Stimulated activated CD8-positive, alpha-beta memory T cell treated with anti-CD3 and anti-CD28 coated beads, Interleukin-7, amount 100 ng/mL, for 24 hours (primary cell): ENCODE data around the gene RAB11B.
A peak's percentile ranks its signal among the peaks of the same experiment; 100 is the strongest.
"Not testable (repeated sequence)": the region's sequence is repeated elsewhere in the genome, so short reads cannot be mapped to it uniquely, and the experiment has no call there.

ENCODE experiments used
- DNase-seq: peaks from one replicate; pipeline ENCODE4 v3.0.0-alpha.2; 2020; ENCODE audit warnings: low read depth

RAB11B gene

DNA sequence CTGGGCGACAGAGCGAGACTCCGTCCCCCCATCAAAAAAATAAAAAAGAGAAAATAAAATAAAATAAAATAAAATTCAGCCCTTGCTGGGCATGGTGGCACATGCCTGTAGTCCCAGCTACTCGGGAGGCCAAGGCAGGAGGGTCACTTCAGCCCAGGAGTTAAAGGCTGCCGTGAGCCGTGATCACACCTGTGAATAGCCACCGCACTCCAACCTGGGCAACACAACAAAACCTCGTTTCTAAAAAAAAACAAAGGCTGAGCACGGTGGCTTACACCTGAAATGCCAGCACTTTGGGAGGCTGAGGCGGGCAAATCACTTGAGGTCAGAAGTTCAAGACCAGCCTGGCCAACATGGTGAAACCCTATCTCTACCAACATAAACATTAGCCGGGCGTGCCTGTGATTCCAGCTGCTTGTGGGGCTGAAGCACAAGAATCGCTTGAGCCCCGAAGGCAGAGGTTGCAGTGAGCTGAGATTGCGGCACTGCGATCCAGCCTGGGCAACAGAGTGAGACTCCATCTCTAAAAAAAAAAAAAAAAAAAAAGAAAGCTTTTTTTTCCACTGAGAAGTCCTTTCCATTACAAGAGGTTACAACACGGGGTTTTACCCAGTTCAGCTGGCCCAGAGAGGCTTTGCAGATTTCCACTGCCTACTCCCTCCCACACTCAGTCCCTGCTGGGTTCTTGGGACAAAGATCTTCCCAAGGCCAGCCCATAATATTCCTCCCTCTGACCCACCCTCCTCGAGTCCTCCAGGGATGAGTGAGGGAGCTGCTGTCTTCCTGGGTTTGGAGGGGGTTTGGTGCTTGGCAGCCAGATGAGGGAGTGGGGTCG, 19.8 kb upstream of the RAB11B start:
- DNase-seq, result no peak

DNA sequence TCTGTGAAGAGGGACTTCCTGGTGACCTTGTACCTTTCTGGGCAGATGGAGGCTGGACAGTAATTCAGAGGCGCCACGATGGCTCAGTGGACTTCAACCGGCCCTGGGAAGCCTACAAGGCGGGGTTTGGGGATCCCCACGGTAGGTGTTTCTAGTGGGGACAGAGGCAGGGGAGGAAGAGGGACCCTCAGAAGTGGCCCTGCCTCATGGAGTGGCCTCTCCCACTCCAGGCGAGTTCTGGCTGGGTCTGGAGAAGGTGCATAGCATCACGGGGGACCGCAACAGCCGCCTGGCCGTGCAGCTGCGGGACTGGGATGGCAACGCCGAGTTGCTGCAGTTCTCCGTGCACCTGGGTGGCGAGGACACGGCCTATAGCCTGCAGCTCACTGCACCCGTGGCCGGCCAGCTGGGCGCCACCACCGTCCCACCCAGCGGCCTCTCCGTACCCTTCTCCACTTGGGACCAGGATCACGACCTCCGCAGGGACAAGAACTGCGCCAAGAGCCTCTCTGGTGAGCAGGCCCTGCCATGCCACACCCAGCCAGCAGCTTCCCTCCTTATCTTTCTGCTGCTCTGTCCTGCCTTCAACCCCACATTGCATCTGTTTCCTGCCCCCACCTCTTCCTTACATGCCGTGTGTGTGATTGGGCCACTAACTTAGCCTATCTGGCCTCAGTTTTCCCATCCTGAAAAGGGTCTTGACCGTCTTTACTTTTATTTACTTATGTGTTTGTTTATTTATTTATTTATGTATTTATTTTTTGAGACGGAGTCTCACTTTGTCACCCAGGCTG, 19.0 kb upstream of the RAB11B start:
- DNase-seq, result no peak

DNA sequence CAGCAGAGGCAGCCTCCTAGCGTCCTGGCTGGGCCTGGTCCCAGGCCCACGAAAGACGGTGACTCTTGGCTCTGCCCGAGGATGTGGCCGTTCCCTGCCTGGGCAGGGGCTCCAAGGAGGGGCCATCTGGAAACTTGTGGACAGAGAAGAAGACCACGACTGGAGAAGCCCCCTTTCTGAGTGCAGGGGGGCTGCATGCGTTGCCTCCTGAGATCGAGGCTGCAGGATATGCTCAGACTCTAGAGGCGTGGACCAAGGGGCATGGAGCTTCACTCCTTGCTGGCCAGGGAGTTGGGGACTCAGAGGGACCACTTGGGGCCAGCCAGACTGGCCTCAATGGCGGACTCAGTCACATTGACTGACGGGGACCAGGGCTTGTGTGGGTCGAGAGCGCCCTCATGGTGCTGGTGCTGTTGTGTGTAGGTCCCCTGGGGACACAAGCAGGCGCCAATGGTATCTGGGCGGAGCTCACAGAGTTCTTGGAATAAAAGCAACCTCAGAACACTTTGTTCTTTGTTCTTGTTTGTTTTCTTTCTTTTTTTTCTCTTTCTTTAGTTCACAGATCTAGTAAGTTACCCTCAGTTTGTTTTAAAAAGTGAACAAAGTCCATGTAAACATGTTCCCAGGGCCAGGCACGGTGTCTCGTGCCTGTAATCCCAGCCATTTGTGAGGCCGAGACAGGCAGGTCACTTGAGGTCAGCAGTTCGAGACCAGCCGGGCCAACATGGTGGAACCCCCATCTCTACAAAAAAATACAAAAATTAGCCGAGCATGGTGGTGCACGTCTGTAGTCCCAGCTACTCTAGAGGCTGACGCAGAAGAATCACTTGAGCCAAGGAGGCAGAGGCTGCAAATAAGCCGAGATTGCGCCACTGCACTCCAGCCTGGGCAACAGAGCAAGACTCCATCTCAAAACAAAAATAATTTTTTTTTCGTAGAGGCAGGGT, 16.0 kb upstream of the RAB11B start:
- DNase-seq, result no peak

DNA sequence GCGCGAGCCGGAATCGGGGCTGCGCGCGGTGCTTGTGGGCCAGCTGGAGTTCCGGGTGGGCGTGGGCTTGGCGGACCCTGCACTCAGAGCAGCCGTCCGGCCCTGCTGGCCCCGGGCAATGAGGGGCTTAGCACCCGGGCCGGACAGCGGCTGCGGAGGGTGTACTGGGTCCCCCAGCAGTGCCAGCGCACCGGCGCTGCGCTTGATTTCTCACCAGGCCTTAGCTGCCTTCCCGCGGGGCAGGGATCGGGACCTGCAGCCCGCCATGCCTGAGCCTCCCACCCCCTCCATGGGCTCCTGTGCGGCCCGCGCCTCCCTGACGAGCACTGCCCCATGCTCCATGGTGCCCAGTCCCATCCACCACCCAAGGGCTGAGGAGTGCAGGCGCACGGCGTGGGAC, 14.4 kb upstream of the RAB11B start:
- DNase-seq, result not testable (repeated sequence)

DNA sequence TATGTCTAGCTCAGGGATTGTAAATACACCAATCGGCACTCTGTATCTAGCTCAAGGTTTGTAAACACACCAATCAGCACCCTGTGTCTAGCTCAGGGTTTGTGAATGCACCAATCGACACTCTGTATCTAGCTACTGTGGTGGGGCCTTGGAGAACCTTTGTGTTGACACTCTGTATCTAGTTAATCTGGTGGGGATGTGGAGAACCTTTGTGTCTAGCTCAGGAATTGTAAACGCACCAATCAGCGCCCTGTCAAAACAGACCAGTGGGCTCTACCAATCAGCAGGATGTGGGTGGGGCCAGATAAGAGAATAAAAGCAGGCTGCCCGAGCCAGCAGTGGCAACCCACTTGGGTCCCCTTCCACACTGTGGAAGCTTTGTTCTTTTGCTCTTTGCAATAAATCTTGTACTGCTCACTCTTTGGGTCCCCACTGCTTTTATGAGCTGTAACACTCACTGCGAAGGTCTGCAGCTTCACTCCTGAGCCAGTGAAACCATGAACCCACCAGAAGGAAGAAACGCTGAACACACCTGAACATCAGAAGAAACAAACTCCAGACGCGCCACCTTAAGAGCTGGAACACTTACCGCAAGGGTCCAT, 13.7 kb upstream of the RAB11B start:
- not testable (repeated sequence) for DNase-seq

DNA sequence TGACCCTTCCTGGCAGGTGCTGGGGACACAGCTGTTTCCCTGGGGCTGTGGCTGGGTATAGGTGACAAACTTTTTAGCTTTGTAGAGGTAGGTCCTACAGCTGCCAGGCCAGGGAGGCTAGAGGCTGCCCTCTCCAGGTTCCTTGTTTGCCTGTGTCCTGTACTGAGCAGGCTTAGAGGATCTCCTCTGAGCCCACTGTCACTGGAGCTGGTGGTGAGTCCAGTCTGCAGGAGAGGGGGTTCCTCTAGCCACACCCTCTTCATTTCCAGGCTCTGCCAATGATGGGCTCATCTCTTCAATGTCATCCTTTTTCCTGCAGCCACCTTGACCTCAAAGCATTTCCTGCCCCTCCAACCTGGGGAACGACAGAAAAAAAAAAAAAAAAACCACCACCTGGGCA, 12.6 kb upstream of the RAB11B start:
- no peak for DNase-seq

DNA sequence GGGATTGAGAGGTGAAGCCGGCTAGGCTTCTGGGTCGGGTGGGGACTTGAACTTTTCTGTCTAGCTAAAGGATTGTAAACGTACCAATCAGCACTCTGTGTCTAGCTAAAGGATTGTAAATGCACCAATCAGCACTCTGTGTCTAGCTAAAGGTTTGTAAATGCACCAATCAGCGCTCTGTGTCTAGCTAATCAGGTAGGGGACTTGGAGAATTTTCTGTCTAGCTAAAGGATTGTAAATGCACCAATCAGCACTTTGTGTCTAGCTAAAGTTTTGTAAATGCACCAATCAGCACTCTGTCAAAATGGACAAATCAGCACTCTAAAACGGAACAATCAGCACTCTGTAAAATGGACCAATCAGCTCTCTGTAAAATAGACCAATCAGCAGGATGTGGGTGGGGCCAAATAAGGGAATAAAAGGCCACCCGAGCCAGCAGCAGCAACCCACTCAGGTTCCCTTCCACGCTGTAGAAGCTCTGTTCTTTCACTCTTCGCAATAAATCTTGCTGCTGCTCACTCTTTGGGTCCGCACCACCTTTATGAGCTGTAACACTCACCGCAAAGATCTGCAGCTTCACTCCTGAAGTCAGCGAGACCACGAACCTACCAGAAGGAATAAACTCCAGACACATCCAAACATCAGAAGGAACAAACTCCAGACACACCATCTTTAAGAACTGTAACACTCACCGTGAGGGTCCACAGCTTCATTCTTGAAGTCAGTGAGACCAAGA, 10.8 kb upstream of the RAB11B start:
- not testable (repeated sequence) for DNase-seq

DNA sequence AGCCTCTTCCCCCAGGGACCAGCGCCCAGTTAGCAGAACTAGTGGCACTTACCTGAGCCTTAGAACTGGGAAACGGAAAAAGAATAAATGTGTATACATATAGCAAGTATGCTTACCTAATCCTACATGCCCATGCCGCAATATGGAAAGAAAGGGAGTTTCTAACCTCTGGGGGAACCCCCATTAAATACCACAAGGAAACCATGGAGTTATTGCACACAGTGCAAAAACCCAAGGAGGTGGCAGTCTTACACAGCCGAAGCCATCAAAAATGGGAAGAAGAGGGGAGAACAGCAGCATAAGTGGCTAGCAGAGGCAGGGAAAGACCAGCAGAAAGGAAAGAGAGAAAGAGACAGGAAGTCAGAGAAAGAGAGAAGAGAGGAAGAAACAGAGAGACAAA, 5.6 kb upstream of the RAB11B start:
- DNase-seq, result not testable (repeated sequence)

DNA sequence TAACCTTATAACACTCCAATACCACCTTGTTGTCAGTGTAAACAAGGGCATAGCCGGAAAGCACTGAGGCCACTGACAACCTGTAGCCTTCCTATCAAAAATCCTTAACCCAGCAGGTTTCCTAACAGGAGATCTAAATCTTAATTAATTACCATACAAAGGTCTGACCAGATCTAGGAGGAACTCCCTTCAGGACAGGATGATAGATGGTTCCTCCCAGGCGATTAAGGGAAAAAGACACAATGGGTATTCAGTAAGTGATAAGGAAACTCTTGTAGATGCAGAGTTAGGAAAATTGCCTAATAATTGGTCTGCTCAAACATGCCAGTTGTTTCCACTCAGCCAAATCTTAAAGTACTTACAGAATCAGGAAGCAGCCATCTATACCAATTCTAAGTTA, 5.1 kb upstream of the RAB11B start:
- DNase-seq, result not testable (repeated sequence)

DNA sequence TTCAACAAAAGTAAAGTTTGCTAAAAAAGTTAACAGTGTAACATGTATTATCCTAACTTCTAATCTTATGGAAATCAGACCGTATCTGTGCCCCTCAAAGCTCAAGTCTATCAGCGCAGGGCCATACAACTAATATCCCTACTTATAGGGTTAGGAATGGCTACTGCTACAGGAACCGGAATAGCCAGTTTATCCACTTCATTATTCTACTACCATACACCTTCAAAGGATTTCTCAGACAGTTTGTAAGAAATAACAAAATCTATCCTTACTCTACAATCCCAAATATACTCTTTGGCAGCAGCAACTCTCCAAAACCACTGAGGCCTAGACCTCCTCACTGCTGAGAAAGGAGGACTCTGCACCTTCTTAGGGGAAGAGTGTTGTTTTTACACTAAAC, 4.6 kb upstream of the RAB11B start:
- not testable (repeated sequence) for DNase-seq

DNA sequence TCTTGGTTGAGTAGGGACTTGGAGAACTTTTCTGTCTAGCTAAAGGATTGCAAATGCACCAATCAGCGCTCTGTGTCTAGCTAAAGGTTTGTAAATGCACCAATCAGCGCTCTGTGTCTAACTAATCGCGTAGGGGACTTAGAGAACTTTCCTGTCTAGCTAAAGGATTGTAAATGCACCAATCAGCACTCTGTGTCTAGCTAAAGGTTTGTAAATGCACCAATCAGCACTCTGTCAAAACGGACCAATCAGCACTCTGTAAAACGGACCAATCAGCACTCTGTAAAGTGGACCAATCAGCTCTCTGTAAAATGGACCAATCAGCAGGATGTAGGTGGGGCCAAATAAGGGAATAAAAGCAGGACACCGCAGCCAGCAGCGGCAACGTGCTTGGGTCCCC, 3.7 kb upstream of the RAB11B start:
- DNase-seq, result not testable (repeated sequence)

DNA sequence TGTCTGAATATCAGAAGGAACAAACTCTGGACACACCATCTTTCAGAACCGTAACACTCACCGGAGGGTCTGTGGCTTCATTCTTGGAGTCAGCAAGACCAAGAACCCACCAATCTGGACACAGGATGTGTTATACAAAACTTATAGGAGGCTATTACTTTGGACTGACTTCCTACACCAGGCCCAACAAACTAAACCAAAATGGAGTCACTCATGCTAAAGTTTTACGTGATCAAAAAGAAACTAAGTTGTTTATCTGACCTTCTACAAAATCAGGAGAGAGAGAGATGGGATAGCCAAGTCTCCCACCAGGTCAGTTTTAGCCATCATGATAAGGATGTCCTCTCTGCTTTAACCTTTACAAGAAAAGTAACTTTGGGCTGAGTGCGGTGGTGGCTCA, 3.2 kb upstream of the RAB11B start:
- DNase-seq, result no peak

DNA sequence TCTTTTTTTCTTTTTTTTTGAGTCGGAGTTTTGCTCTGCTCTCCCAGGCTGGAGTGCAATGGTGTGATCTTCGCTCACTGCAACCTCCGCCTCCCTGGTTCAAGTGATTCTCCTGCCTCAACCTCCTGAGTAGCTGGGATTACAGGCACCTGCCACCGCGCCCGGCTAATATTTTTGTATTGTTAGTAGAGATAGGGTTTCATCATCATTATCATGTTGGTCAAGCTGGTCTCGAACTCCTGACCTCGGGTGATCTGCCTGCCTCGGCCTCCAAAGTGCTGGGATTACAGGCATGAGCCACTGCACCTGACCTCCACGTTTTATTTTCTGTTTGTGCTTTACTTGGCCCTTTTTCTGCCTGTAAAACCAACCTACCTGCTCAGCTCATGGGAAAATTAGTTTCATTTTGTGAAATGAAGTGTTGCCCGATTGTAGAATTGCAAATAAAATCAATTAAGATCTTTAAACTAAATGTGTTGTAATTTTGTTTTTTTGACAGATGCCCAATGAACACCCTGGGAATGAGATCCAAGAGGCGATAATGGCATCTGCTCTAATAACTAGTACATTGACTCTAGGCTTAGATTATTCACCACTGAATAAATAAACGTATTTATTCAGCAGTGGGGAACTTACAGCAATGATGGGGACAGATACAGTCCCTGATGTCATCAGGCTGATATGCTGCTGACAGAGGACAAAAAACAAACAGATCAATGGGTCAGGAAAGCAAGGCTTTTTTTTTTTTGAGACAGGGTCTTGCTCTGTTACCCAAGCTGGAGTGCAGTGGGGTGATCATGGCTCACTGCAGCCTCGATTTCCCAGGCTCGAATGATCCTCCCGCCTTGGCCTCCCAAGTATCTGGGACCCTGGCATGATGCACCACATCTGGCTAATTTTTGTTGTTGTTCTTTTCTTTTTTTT, 2.2 kb upstream of the RAB11B start:
- DNase-seq, result no peak

DNA sequence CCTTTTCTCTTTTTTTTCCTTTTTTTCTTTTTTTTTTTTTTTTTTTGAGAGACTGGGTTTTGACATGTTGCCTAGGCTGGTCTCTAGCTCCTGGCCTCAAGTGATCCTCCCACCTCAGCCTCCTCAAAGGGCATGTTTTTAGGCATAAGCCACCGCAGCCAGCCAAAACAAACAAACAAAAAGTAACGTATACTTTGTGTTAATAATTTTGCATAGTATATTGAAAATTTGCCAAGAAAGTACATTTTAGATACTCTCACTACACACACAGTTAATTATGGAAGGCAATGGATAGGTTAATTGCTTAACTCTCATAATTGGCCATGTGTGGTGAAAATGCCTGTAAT, 1.6 kb upstream of the RAB11B start:
- DNase-seq, result no peak

DNA sequence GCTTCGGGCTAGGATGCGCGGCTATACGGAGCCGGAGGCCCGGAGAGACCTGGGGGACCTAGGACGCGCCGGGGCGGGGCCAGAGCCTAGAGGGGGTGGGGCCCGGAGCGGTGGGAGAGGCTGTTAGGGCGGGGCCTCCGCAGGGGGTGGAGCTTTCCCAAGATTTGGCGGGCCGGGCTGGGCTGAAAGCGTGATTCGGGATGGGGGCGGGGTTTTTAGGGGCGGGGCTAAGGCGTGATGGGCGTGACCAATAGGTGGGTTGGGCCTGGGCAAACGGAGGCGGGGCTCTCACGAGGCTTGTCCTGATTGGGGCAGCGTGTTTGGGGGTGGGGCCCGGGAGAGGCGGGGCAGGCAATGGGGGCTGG, 439 bp downstream of the RAB11B start:
- DNase-seq, result peak; percentile 87

DNA sequence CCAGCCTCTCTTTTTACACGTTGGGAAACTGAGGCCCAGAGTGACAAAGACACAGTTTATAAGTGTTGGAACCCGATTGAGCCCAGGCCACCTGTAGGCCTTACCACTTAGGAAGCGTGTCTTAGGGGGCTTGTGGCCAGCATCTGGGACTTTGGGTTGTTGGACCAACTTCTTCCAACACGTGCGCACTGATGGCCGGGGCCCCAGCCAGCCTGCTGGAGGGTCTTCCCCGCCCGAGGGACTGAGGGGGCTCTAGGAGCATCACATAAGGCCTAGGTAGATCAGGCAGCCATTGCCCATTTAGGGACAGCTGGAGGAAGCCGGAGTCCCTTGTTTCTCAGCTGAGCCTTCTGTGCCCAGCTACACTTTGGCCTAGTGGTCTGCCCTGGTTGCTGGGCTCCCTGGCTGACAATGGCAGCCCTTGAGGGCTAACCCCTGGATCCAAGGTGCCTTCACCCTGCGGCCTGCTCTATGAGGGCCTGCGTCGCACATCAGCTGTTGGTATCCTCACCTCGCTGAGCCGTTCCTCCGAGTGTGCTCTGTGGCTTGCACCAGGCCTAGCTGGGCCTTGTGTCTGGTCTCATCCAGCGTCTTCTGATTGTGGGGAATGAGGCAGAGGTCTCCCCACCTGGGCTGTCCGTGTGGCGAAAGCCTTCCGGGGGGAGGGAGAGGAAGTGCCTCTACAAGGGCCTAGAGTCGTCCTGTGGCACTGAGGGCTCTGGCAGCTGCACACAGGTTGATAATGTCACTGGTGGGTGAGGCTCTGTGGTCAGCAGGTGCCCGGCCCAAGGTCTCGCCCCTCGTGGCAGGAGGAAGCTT, 1.2 kb downstream of the RAB11B start:
- DNase-seq, result no peak

DNA sequence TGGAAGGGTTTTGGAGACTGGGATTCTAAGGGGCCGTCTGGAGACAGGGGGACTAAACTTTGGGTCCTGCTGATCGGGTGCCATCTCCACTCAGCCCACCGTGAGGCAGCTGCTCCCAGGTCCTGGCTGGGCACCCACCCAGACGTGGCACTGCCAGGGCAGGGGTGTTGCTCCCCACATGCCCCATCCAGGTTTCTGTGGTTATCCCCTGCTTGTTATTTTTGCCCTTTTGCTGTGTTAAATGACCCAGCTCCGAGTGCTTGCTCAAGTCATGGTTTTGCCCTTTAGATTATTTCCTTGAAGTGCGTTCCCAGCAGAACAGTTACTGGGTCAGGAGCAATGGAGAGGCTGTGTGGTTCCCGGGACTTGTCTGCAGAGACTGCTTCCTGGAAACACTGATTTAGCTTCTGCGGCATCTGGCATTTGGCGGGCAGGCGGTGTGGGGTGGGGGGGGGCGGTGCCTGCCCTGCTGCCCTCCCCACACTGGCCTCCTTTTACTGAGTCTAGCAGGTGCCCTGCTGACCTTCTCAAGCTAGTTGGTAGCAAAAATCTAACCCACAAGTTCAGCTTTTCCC, 1.9 kb downstream of the RAB11B start:
- no peak for DNase-seq

DNA sequence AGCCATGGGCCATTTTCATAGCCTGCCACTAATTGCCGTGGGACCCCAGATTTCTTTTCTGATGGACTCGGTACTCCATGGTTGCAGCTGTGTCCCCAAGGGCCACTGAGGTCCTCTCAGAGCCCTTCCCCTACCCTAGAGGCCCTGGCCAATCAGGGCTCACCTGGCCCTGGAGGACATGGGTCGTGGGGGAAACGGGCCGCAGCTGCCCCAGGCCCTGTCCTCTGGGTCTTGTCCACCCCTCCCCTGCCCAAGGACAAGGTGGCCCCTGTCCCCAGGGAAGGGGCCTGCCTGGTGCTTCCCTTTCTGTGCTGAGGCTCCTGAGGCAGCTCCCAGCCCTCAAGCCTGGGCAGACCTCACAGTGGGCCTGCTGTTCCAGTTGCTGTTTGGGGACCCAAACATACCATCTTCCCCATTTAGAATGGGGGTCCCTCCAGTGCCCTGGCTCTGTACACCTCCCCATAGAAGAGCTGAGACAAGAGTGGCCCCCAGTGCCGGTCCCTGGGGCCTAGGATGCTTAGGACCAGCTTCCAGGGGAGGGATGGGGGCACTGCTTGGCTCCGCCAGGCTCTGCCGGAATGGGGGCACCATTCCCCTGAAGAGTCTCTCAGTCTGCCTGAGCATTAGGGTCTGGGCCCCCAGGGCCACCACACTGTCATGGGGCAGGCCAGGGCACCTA, 3.2 kb downstream of the RAB11B start:
- no peak for DNase-seq
